Natural killer cell treated with Interleukin-12 subunit alpha and Interleukin-12 subunit beta and Interleukin-15 and Interleukin-18, amount 100 ng/mL, for 72 hours (primary cell): ENCODE data around the gene KDM6A. TPM values are rescaled to one million over a fixed set of nuclear protein-coding genes. Genes with fewer than 3 reads are reported as not detected.

Source experiments
- ATAC-seq, 2 donors: fragments of 150-1000 bp; cut with Tn5 transposase in 1 of 2; sonication (Bioruptor Pico), chemical (Tn5 transposase) in 1 of 2; 2 replicates each; pipeline ENCODE4 v1.10.0; 2021
- DNase-seq: peaks from one replicate; pipeline ENCODE4 v3.0.0; 2022; ENCODE audit warnings: low spot score
- H3K27ac Mint-ChIP-seq, 2 donors: 1 replicate in 1 of 2; 2 replicates in 1 of 2; pipeline ENCODE4 v1.8.0; 2022; ENCODE audit warnings: mixed read lengths in 2 of 2, mild to moderate bottlenecking in 1 of 2, moderate library complexity in 1 of 2
- H3K27me3 Mint-ChIP-seq, 2 donors: 1 replicate in 1 of 2; 2 replicates in 1 of 2; pipeline ENCODE4 v1.8.0; 2022; ENCODE audit warnings: mixed read lengths in 2 of 2
- H3K36me3 Mint-ChIP-seq: one replicate; pipeline ENCODE4 v1.8.0; 2022; ENCODE audit warnings: mixed read lengths
- H3K4me1 Mint-ChIP-seq, 2 donors: 1 replicate in 1 of 2; 2 replicates in 1 of 2; pipeline ENCODE4 v1.8.0; 2022; ENCODE audit warnings: low read depth in 2 of 2, mixed read lengths in 2 of 2, mild to moderate bottlenecking in 1 of 2
- H3K4me3 Mint-ChIP-seq: one replicate; pipeline ENCODE4 v1.8.0; 2022; ENCODE audit warnings: mixed read lengths
- H3K9me3 Mint-ChIP-seq: 2 replicates; pipeline ENCODE4 v1.8.0; 2022; ENCODE audit warnings: mixed read lengths
- total RNA-seq, 2 donors: library from RNA; stranded (reverse); gene quantifications; one replicate each; pipeline ENCODE4 v1.2.3, GENCODE V29; 2022

Gene KDM6A
- total RNA-seq, 2 donors from 2014 or later = 31.9 to 68.6 TPM

- Mint-ChIP-seq H3K9me3 (peaks cover 3% of the 10 kb centered on the region), H3K36me3 (no peaks in the 10 kb centered on the region), H3K4me3 (peak overlapping the region; percentile 39), H3K27ac (peak overlapping the region in 1 of 2 donors; percentile 62), H3K27me3 (no peaks in the 10 kb centered on the region), H3K4me1 (peaks cover 32 to 52% of the 10 kb centered on the region in 2 donors)
- DNase-seq (no peak), ATAC-seq (no peak)
Measured at GRCh38 chrX:44967221-44967620, 94.2 kb downstream of the KDM6A start.

- Mint-ChIP-seq H3K4me3 (no peak overlapping the region), H3K27me3 (no peaks in the 10 kb centered on the region), H3K36me3 (peaks cover 11% of the 10 kb centered on the region), H3K4me1 (peaks cover 43 to 54% of the 10 kb centered on the region in 2 donors), H3K9me3 (peaks cover 3% of the 10 kb centered on the region), H3K27ac (no peak overlapping the region)
- DNase-seq (no peak), ATAC-seq (no peak)
Measured at GRCh38 chrX:44970709-44971108, 97.7 kb downstream of the KDM6A start.

- DNase-seq (no peak), ATAC-seq (no peak)
- Mint-ChIP-seq H3K27me3 (no peaks in the 10 kb centered on the region), H3K36me3 (peaks cover 11% of the 10 kb centered on the region), H3K27ac (no peak overlapping the region), H3K4me3 (no peak overlapping the region), H3K9me3 (no peaks in the 10 kb centered on the region), H3K4me1 (peaks cover 37 to 52% of the 10 kb centered on the region in 2 donors)
Measured at GRCh38 chrX:44971674-44972073, 98.7 kb downstream of the KDM6A start.

GRCh38 chrX:44972132-44972531 is 99.1 kb downstream of the KDM6A start:
- Mint-ChIP-seq H3K4me3 (no peak overlapping the region), H3K4me1 (peaks cover 32 to 49% of the 10 kb centered on the region in 2 donors), H3K27me3 (no peaks in the 10 kb centered on the region), H3K27ac (no peak overlapping the region), H3K36me3 (peaks cover 11% of the 10 kb centered on the region), H3K9me3 (no peaks in the 10 kb centered on the region)
- DNase-seq (no peak), ATAC-seq (no peak)

GRCh38 chrX:44973420-44973932 is 100.5 kb downstream of the KDM6A start:
- DNase-seq (no peak), ATAC-seq (no peak)
- no peaks in the 10 kb centered on the region for H3K9me3 Mint-ChIP-seq
- peaks cover 11% of the 10 kb centered on the region for H3K36me3 Mint-ChIP-seq
- no peak overlapping the region for H3K4me3 Mint-ChIP-seq
- H3K27me3 Mint-ChIP-seq = no peaks in the 10 kb centered on the region
- peak overlapping the region in 1 of 2 donors; percentile 18 for H3K27ac Mint-ChIP-seq
- H3K4me1 Mint-ChIP-seq = peaks cover 25 to 40% of the 10 kb centered on the region in 2 donors

GRCh38 chrX:44974451-44974850 is 101.5 kb downstream of the KDM6A start:
- peak overlapping the region in 1 of 2 donors; percentile 18 for H3K27ac Mint-ChIP-seq
- ATAC-seq (no peak), DNase-seq (no peak)
- no peak overlapping the region for H3K4me3 Mint-ChIP-seq
- H3K27me3 Mint-ChIP-seq = no peaks in the 10 kb centered on the region
- H3K4me1 Mint-ChIP-seq = peaks cover 35 to 46% of the 10 kb centered on the region in 2 donors
- H3K36me3 Mint-ChIP-seq = peaks cover 11% of the 10 kb centered on the region
- no peaks in the 10 kb centered on the region for H3K9me3 Mint-ChIP-seq

GRCh38 chrX:44975666-44976263 is 102.8 kb downstream of the KDM6A start:
- ATAC-seq (no peak), DNase-seq (no peak)
- Mint-ChIP-seq H3K9me3 (no peaks in the 10 kb centered on the region), H3K4me3 (no peak overlapping the region), H3K27me3 (no peaks in the 10 kb centered on the region), H3K4me1 (peaks cover 36 to 46% of the 10 kb centered on the region in 2 donors), H3K36me3 (peaks cover 11% of the 10 kb centered on the region), H3K27ac (no peak overlapping the region)

- Mint-ChIP-seq H3K36me3 (peaks cover 7% of the 10 kb centered on the region), H3K4me1 (peaks cover 22 to 35% of the 10 kb centered on the region in 2 donors), H3K4me3 (no peak overlapping the region), H3K9me3 (no peaks in the 10 kb centered on the region), H3K27ac (no peak overlapping the region), H3K27me3 (no peaks in the 10 kb centered on the region)
- DNase-seq (no peak), ATAC-seq (no peak)
Measured at GRCh38 chrX:44978976-44979375, 106.0 kb downstream of the KDM6A start.

- no peak overlapping the region for H3K27ac Mint-ChIP-seq
- no peaks in the 10 kb centered on the region for H3K27me3 Mint-ChIP-seq
- no peak for ATAC-seq
- no peaks in the 10 kb centered on the region for H3K36me3 Mint-ChIP-seq
- H3K4me1 Mint-ChIP-seq = peaks cover 11 to 25% of the 10 kb centered on the region in 2 donors
- no peak for DNase-seq
- H3K9me3 Mint-ChIP-seq = no peaks in the 10 kb centered on the region
- H3K4me3 Mint-ChIP-seq = no peak overlapping the region
Measured at GRCh38 chrX:44980403-44980802, 107.4 kb downstream of the KDM6A start.

GRCh38 chrX:44980883-44981282 is 107.9 kb downstream of the KDM6A start:
- no peak overlapping the region for H3K4me3 Mint-ChIP-seq
- ATAC-seq (no peak), DNase-seq (no peak)
- H3K27me3 Mint-ChIP-seq = no peaks in the 10 kb centered on the region
- H3K36me3 Mint-ChIP-seq = no peaks in the 10 kb centered on the region
- H3K9me3 Mint-ChIP-seq = no peaks in the 10 kb centered on the region
- peaks cover 11 to 29% of the 10 kb centered on the region in 2 donors for H3K4me1 Mint-ChIP-seq
- no peak overlapping the region for H3K27ac Mint-ChIP-seq

- peak overlapping the region in 1 of 2 donors; percentile 40 for H3K27ac Mint-ChIP-seq
- H3K27me3 Mint-ChIP-seq = no peaks in the 10 kb centered on the region
- peaks cover 4% of the 10 kb centered on the region for H3K9me3 Mint-ChIP-seq
- no peak overlapping the region for H3K4me3 Mint-ChIP-seq
- no peak for ATAC-seq
- no peak for DNase-seq
- peaks cover 11% of the 10 kb centered on the region for H3K36me3 Mint-ChIP-seq
- peaks cover 42 to 48% of the 10 kb centered on the region in 2 donors for H3K4me1 Mint-ChIP-seq
Measured at GRCh38 chrX:44989995-44990770, 117.2 kb downstream of the KDM6A start.

- Mint-ChIP-seq H3K27me3 (no peaks in the 10 kb centered on the region), H3K27ac (no peak overlapping the region), H3K9me3 (no peaks in the 10 kb centered on the region), H3K4me3 (no peak overlapping the region), H3K4me1 (peaks cover 43 to 50% of the 10 kb centered on the region in 2 donors), H3K36me3 (peaks cover 5% of the 10 kb centered on the region)
- no peak for ATAC-seq
- no peak for DNase-seq
Measured at GRCh38 chrX:44992775-44993174, 119.8 kb downstream of the KDM6A start.

- peaks cover 50 to 60% of the 10 kb centered on the region in 2 donors for H3K4me1 Mint-ChIP-seq
- H3K9me3 Mint-ChIP-seq = no peaks in the 10 kb centered on the region
- peak; percentile 78 to 88 for ATAC-seq
- H3K27ac Mint-ChIP-seq = peak overlapping the region in 1 of 2 donors; percentile 61
- no peaks in the 10 kb centered on the region for H3K36me3 Mint-ChIP-seq
- DNase-seq = no peak
- no peak overlapping the region for H3K4me3 Mint-ChIP-seq
- H3K27me3 Mint-ChIP-seq = no peaks in the 10 kb centered on the region
Measured at GRCh38 chrX:44996277-44996676, 123.3 kb downstream of the KDM6A start.

GRCh38 chrX:44997282-44997812 is 124.4 kb downstream of the KDM6A start:
- H3K27me3 Mint-ChIP-seq = no peaks in the 10 kb centered on the region
- ATAC-seq (no peak), DNase-seq (no peak)
- H3K9me3 Mint-ChIP-seq = no peaks in the 10 kb centered on the region
- no peaks in the 10 kb centered on the region for H3K36me3 Mint-ChIP-seq
- H3K4me1 Mint-ChIP-seq = peaks cover 55 to 64% of the 10 kb centered on the region in 2 donors
- H3K4me3 Mint-ChIP-seq = peak overlapping the region; percentile 67
- H3K27ac Mint-ChIP-seq = peak overlapping the region; percentile 61 to 67
